Calu3 (cell line): ENCODE data around the gene SGCD. TPM values are rescaled to one million over a fixed set of nuclear protein-coding genes. Genes with fewer than 3 reads are reported as not detected.

Source experiments
- BruUV-seq: library from RNA; stranded (reverse); fragments of 400-500 nt; replicated peaks from 2 replicates; lab custom pipeline; 2021; lab: Mats Ljungman, UMichigan
- CTCF ChIA-PET: fragments of 300-600 bp; sonication (Branson Sonifier 250); formaldehyde crosslinking; loops from one replicate; lab custom pipeline; 2022; ENCODE audit warnings: antibody characterized with exemption; lab: Charles Lee
- DNase-seq: peaks from one replicate; pipeline ENCODE4 v3.0.0; 2022
- H3K27ac Mint-ChIP-seq: one replicate; pipeline ENCODE4 v1.8.0; 2022; ENCODE audit warnings: mixed read lengths; ENCODE audit not compliant: unreplicated experiment
- H3K27me3 Mint-ChIP-seq: one replicate; pipeline ENCODE4 v1.8.0; 2022; ENCODE audit warnings: mixed read lengths; ENCODE audit not compliant: unreplicated experiment
- H3K36me3 Mint-ChIP-seq: one replicate; pipeline ENCODE4 v1.8.0; 2022; ENCODE audit warnings: mild to moderate bottlenecking, moderate library complexity, mixed read lengths; ENCODE audit not compliant: insufficient read depth, unreplicated experiment
- H3K4me1 Mint-ChIP-seq: one replicate; pipeline ENCODE4 v1.8.0; 2022; ENCODE audit warnings: mild to moderate bottlenecking, low read depth, mixed read lengths; ENCODE audit not compliant: unreplicated experiment
- H3K4me3 Mint-ChIP-seq: one replicate; pipeline ENCODE4 v1.8.0; 2022; ENCODE audit warnings: mild to moderate bottlenecking, low read depth, moderate library complexity, mixed read lengths; ENCODE audit not compliant: unreplicated experiment
- H3K9me3 Mint-ChIP-seq: one replicate; pipeline ENCODE4 v1.8.0; 2022; ENCODE audit warnings: low read depth, mixed read lengths; ENCODE audit not compliant: unreplicated experiment
- intact Hi-C: fragments of 100-400 bp; cut with micrococcal nuclease; formaldehyde crosslinking; loops from one replicate; pipeline ENCODE4 v1.10.0; 2022; ENCODE audit not compliant: unreplicated experiment
- total RNA-seq: library from RNA; stranded (reverse); gene quantifications from 2 replicates; pipeline ENCODE4 v1.2.3, GENCODE V29; 2022
- TF ChIP-seq, protein P1 (sequence below): fragments of 200-600 bp; IDR thresholded peaks from one replicate; pipeline ENCODE4 v1.8.0; 2022; ENCODE audit warnings: antibody characterized with exemption; ENCODE audit not compliant: unreplicated experiment

Gene SGCD
- total RNA-seq, 1 experiment from 2014 or later: not detected

DNA sequence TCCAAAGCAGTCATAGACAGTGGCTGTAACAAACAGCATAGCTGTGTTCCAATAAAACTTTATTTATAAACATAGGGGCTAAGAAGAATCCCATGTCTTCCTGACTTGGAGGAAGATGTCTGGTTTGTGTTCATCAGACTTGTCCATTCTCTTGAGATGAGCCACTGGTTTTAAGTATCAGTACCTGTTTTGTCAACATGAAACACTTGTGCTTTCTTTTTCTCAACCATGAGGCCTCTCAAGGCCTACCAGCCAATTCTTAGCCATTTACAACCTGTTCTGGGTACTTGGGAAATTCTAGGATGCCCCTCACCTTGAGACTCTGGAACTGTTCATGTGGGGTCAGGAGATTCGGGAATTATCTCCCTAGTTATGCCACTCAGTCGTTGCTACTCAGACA is 368.8 kb downstream of the SGCD start:
- Mint-ChIP-seq H3K27ac (no peak overlapping the region), H3K27me3 (no peaks in the 10 kb centered on the region), H3K9me3 (no peaks in the 10 kb centered on the region), H3K4me3 (no peak overlapping the region), H3K36me3 (no peaks in the 10 kb centered on the region), H3K4me1 (peaks cover 34% of the 10 kb centered on the region)
- intact Hi-C loops: loop anchor here (10.0 kb wide), 1 partner anchor 359 kb away; the partner anchor contains the start of gene HAVCR1
- CTCF ChIA-PET: no interaction called here
- TF ChIP-seq, protein P1, sequence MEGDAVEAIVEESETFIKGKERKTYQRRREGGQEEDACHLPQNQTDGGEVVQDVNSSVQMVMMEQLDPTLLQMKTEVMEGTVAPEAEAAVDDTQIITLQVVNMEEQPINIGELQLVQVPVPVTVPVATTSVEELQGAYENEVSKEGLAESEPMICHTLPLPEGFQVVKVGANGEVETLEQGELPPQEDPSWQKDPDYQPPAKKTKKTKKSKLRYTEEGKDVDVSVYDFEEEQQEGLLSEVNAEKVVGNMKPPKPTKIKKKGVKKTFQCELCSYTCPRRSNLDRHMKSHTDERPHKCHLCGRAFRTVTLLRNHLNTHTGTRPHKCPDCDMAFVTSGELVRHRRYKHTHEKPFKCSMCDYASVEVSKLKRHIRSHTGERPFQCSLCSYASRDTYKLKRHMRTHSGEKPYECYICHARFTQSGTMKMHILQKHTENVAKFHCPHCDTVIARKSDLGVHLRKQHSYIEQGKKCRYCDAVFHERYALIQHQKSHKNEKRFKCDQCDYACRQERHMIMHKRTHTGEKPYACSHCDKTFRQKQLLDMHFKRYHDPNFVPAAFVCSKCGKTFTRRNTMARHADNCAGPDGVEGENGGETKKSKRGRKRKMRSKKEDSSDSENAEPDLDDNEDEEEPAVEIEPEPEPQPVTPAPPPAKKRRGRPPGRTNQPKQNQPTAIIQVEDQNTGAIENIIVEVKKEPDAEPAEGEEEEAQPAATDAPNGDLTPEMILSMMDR: no peak
- BruUV-seq: no TSS peak
- no peak for DNase-seq

DNA sequence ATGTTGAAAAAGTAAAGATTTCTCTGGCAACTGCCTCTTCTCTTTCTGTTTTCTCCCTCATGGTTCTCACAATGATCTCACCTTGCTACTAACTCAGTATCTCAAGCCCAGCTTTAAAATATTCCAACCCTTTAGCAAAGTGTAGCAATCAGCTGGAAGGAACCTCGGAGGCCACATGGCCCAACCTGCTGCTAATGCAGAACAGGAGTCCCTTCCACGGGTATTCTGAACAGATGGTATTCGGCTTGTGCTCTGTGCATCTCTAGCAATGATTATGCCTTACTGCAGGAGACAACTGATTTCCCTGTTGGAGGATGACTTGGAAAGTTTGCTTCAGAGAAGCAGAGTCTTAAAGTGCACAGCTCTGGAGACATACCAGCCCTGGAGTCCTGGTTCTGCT is 371.4 kb downstream of the SGCD start:
- H3K36me3 Mint-ChIP-seq: no peaks in the 10 kb centered on the region

DNA sequence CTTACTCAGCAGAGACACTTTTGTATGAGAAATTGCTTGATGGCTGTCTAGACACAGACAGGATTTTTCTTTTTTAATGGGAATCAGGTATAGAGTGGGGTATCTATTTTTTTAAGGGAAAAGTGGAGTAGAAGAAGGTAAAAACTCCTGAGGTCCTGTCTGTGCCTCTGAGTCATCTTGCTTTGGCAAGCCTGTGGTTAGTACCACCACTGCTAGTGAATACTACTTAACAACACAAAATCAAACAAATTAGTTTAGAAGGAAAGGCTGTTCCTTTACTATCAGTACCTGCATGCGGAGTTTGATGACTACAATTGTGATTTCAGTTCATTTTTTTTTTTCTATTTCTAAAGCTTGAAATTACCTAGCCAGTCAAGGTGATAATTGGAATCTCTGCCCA is 372.2 kb downstream of the SGCD start:
- TF ChIP-seq, protein P1: no peak
- H3K27ac Mint-ChIP-seq: no peak overlapping the region
- BruUV-seq: no TSS peak
- intact Hi-C loops: loop anchor here (10.0 kb wide), 1 partner anchor 356 kb away; the partner anchor contains the start of gene HAVCR1
- no peaks in the 10 kb centered on the region for H3K36me3 Mint-ChIP-seq
- DNase-seq: no peak
- CTCF ChIA-PET: interaction anchor here (0.7 kb wide), 1 partner anchor 813 kb away, joined by 3 read pairs; no protein-coding TSS in a partner anchor
- no peaks in the 10 kb centered on the region for H3K9me3 Mint-ChIP-seq
- no peak overlapping the region for H3K4me3 Mint-ChIP-seq
- peaks cover 19% of the 10 kb centered on the region for H3K4me1 Mint-ChIP-seq
- H3K27me3 Mint-ChIP-seq: no peaks in the 10 kb centered on the region

More for the DNA sequence above, 371.4 kb downstream of the SGCD start:
- CTCF ChIA-PET: no interaction called here
- Mint-ChIP-seq H3K9me3 (no peaks in the 10 kb centered on the region), H3K27ac (no peak overlapping the region), H3K27me3 (no peaks in the 10 kb centered on the region), H3K4me1 (peaks cover 27% of the 10 kb centered on the region), H3K4me3 (no peak overlapping the region)
- BruUV-seq: no TSS peak
- intact Hi-C loops: loop anchor here (10.0 kb wide), 1 partner anchor 356 kb away; the partner anchor contains the start of gene HAVCR1
- TF ChIP-seq, protein P1: no peak
- no peak for DNase-seq

DNA sequence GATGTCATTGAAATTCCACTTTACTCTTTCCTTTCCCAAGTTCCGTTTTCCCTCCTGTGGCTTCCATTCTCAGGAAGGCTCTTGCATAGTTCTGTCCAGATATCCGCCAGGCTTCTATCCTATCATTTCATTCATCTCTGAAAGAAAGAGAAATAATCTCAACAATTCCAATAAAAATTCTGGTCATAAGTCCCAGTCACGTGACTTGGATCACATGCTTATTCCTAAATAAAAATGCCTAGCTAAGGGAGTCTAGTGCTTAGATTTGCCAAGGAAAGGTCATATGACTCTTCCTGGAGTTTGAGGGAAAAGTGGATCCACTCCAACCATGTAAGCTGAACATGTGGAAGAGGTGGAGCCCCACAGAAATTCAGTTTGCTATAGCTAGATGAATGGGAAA is 377.2 kb downstream of the SGCD start:
- no peak for DNase-seq
- Mint-ChIP-seq H3K27ac (no peak overlapping the region), H3K27me3 (no peaks in the 10 kb centered on the region), H3K36me3 (no peaks in the 10 kb centered on the region), H3K9me3 (no peaks in the 10 kb centered on the region), H3K4me3 (no peak overlapping the region), H3K4me1 (peaks cover 15% of the 10 kb centered on the region)
- TF ChIP-seq, protein P1: no peak
- CTCF ChIA-PET: no interaction called here
- no TSS peak for BruUV-seq
- intact Hi-C loops: no loop called here
